Measurements from ENCODE around the gene TMLHE. TPM values are rescaled to one million over a fixed set of nuclear protein-coding genes. Genes with fewer than 3 reads are reported as not detected.
"Not testable (repeated sequence)": the region's sequence is repeated elsewhere in the genome, so short reads cannot be mapped to it uniquely, and the experiment has no call there.

Gene TMLHE, protein sequence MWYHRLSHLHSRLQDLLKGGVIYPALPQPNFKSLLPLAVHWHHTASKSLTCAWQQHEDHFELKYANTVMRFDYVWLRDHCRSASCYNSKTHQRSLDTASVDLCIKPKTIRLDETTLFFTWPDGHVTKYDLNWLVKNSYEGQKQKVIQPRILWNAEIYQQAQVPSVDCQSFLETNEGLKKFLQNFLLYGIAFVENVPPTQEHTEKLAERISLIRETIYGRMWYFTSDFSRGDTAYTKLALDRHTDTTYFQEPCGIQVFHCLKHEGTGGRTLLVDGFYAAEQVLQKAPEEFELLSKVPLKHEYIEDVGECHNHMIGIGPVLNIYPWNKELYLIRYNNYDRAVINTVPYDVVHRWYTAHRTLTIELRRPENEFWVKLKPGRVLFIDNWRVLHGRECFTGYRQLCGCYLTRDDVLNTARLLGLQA
- total RNA-seq, result 11.2 and 11.5 TPM in 2 replicates

DNA sequence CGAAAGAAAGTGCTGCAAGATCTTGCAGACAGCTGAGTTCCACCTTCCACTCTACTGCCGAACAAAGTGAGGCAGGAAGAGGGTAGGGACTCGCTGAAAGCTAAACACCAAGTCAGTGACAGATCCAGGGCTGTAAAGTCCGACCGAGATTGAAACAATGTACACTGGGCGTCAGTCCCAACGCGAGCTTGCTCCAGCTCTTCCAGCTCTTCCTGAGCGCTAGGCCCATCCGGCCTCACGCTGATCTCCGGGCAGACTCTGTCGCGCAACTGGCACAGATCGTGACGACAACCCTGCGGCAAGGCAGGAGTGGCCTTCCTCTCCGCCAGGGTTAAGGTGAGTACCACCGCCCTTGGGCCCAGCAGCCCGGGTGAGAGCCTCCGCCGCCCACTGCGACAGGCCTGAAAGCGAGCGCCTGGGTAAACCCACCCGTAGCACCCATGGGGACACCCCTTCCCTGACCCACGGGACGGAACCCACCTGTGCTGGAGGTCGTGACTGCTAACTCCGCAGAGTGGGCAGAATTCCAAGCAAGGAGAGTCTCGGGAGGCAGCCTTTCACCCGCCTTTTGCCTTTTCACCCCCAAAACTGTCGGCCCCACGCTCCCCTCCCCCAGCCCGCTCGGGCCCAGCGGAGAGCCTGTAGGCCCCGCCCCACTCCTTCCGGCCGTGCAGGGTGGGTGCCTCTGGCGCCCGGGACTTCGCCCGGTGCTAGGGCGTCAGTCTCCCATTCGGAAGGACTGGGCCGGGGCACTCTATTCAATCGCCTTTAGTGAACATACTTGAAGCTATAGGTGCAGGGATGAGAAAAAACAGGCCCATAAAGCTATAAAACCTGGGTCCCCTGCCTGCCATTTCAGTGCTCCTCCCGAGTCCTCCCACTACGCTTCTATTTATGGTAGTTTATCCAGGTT is at the start of gene TMLHE, which contains the start of gene SPRY3:
Gene TMLHE, minus strand, starts transcription at position 641 of the 913 bp plus-strand sequence. CDS start 67,676 bp downstream, outside the sequence.
Gene SPRY3, plus strand, starts transcription at position 275 of the 913 bp plus-strand sequence.
- DNase-seq, result peak; percentile 63

DNA sequence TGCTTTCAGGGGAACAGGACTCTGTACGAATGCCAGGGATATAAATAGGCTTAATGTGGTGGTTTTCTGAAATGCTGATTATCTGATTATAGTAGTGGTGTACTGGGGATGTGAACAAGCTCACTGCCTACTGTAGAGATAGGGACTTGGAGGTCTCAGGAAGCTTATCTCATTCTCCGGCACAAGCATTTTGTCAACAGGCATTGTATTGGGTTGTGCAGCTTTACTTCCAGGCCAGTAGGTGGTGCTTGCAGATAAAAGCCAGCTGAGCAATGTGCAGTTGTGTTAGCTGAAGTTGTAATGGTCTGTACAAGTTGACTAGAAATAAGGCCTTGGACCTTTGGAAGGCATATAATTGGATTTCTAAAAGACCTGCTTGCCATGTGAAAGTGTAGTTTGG is 49.5 kb upstream of the TMLHE start:
- DNase-seq, result peak; percentile 5

DNA sequence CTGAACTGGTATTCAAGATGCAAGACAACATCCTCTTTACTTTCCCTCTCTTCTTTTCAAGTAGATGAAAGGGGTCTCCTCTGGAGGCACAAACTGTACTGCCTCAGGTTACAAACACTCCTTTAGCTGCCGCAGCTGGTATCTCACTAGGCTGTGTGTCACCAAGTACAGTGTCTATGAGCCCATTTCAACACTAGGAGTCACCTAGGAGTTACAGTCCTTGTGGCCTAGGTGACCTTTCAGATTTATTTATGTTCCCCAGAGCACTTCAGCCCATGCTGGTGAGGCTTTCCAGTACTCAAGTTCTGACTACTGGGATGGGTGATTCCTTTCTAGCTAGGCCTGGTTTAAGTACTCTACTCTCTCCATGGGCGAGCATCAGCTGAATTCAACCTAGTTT is 32.4 kb upstream of the TMLHE start:
- no peak for DNase-seq

DNA sequence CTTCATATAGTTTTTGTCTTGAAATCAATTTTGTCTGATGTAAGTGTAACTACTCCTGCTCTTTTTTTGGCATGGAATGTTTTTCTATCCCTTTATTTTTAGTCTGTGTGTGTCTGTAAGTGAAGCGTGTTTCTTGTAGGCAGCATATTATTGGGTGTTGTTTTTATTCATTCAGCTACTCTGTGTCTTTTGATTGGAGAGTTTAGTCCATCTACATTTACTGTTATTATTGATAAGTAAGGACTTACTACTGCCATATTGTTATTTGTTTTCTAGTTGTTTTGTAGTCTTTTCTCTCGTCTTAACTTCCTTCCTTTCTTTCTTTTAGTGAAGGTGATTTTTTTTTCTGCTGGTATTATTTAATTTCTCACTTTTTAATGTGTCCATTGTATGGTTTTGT is 30.5 kb upstream of the TMLHE start:
- DNase-seq, result no peak

DNA sequence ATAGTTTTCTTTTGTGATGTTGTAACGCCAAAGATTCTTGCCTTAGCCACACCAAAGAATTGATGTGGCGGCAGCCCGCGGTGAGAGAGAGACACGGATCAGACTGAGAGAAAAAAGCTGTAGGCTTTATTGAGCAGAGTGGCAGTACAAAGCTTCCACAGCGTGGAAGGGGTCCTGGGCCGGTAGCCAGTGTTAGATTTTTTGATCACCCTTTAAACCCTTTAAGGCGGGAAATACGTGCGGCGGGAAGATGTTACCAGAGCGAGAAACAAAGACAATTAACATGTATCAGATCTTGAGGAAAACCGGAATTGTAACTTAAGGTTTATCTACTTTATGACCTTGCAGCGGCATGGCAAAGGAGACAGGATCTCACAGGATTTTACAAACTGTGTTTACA is 28.6 kb upstream of the TMLHE start:
- not testable (repeated sequence) for DNase-seq

DNA sequence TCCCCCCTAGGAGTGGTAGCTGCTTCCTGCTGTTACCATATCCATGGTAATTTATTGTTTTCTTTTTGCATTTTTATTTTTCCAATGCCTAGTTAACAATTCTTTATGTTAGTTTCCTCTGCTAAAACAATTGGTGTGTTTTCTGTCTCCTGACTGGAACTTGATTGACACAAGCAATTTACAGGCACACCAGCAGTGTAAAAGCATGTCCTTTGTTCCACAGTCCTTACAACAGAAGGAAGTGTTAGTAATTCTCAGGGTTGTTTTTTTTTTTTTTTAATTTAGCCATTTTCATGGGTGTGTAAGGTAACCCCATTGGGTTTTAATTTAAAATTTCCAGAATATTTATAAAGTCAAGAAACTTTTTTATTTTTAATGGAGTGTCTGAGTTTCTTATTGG is 25.0 kb upstream of the TMLHE start:
- peak; percentile 37 for DNase-seq

DNA sequence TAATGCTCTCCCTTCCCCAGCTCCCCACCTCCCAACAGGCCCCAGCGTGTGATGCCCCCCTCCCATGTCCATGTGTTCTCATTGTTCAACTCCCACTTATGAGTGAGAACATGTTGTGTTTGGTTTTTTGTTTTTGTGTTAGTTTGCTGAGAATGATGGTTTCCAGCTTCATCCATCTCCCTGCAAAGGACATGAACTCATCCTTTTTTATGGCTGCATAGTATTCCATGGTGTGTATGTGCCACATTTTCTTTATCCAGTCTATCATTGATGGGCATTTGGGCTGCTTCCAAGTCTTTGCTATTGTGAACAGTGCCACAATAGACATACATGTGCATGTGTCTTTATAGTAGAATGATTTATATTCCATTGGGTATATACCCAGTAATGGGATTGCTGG is 22.3 kb upstream of the TMLHE start:
- DNase-seq, result not testable (repeated sequence)

DNA sequence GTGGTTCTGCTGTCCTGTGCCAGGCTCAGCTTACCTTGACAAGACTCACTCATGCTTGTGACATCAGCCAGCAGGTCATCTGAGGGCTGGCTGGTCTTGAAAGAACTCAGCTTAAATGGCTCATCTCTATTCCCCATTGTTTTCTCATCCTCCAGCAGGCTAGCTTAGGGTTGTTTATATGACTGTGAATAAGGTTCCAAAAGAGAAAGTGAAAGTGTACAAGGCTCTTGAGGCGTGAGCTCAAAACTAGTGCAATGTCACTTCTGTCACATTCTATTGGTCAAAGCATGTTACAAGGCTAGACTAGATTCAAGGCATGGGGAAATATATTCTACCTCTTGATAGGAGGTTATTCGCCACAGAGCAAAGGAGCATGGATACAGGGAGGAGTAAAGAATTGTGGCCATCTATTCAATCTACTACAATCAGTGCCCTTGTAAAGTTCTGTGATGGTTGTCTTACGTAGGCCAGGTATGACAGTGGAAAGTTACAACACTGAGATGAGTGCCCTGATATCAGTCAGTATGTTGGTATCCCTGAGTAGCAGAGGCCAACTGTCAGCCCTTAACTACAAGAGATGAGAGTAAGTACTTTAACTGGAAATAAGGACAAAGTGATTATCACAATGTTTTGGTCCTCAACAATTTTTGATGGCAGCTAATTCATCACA is 19.8 kb upstream of the TMLHE start:
- DNase-seq, result peak; percentile 35

DNA sequence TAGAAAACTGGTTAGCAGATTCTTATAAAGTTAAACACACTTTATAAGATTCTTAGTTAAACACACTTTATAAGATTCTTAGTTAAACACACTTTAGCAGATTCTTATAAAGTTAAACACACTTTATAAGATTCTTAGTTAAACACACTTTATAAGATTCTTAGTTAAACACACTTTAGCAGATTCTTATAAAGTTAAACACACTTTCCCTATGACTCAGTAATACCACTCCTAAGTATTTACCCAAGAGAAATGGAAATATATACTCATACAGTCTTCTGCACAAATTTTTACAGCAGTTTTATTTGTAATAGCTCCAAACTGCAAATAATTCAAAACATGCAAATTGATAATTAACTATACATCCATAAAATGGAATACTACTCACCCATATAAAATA is 7.4 kb upstream of the TMLHE start:
- DNase-seq, result not testable (repeated sequence)

DNA sequence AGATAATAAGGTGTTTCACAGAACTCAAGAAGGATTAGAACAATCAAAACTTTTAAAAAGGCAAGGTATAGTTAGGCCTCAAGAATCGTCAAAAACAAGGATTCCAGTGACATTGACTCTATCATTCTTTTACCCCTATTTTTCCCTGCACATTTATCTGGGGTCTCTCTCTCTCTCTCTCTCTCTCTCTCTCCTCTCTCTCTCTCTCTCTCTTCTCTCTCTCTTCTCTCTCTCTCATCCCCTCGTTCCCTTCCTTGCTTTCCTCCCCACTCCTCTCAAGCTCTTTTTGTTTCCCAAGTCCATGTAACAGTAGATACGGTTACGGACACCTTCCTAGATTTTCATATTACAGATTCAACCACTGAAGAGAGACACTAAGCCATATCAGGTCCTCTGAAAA is 3.2 kb upstream of the TMLHE start:
- no peak for DNase-seq

DNA sequence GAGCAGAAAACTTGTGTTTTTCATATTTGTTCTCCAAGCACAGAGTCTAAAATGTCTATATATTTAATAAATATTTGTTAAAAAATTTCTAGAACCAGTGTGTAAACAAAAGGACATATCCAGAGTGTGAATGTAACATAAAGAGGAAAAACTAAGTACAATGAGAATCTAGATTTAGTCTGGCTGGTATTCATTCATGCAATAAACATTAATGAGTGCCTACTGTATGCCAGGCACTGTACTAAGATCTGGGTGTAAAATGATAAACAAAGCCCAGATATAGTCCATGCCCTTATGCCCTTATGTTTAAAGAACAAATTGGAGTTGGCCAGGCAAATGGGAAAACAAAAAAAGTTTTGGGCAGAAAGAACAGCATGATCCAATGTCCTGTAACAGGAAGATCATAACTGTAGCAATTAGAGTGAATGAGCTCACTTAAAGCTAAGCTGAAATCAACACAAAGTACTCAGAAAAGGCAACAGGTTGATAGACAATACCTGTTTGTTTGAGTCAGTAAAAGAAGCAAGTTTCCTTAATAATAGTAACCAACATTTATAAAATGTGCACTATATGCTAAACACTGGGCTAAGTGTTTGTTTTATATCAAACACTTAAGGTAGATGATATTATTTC is 1.3 kb upstream of the TMLHE start:
- DNase-seq, result no peak

DNA sequence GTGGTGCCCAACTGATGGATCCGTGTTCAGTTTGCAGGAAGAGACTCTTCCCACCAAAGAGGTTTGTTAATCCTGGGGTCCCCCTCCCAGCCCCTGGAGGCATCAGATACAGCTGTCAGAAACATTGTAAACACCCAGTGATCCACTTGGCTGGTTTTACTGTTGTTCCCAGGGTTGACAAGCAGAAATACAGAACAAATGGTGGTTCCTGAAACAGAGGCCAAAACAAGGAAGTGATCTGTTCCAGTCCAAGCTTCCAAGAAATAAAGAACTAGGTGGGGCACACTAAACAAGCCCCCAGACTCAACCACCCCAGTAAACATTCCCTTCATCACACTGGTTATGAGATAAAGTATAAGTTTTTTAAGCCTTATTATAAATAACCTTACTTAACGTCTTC is 1.4 kb downstream of the TMLHE start:
- DNase-seq, result no peak

DNA sequence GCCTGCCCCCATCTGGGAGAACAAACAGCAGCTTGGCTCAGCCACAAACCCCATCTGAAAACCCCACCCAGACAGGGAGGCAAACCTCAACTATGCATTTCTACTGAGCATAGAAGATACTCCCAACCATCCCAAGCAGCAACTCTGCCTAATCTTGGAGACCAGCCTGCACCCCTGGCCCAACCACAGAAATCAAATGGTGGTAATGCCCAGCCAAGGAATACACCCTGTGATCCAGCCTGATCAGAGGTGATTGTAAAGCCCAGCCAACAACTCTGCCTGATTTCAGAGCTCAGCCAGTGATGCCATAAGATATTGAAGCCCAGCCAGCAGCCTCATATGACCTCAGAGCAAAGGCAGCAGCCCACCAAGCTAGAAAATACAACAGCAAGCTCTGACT is 19.8 kb downstream of the TMLHE start:
- DNase-seq, result no peak

DNA sequence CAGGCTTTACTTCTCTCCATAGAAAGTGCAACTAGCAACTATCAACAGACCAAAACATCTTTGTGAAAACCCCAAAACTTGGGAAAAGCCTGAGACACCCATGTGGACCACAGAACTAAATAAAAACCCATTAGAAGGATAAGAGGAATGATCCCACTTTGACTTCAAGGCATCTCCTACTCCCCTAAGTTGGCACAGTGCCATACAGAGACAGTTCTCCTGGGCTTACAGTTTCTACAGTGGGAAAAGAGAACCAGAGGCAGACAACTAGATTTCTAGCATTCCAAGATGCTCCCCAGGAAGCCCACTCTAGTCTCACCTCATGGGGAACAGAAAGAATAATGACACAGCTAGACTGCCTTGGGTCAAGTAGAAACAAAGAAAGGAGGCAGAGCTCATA is 20.4 kb downstream of the TMLHE start:
- DNase-seq, result no peak

DNA sequence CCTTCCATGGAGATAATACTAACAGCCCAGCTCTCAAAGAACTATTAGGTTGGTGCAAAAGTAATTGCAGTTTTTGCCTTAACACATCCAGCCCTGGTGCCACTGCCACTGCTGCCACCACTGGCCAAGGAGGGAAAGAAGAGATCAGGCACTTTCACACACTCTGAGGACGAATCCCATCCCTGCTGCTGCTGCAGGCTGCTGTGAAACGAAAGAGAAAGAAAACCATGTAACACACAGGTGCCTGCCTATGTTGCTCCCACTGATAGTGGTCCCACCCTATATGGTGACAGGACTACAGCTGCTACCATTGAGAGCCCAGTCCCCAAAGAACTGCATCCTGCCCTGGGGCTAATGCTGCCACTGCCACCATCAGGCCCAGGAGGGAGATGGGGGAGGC is 35.1 kb downstream of the TMLHE start:
- no peak for DNase-seq

DNA sequence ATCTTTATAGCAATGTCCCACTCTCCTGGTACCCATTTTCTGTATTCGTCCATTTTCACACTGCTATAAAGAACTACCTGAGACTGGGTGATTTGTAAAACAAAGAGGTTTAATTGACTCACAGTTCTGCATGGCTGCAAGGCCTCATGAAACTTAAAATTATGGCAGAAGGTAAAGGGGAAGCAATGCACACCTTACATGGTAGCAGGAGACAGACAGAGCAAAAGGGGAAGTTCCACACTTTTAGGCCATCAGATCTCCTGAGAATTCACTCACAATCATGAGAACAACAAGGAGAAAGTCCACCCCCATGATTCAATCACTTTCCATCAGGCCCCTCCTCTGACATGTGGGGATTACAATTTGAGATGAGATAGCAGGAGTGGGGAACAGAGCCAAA is 49.7 kb downstream of the TMLHE start:
- no peak for DNase-seq

DNA sequence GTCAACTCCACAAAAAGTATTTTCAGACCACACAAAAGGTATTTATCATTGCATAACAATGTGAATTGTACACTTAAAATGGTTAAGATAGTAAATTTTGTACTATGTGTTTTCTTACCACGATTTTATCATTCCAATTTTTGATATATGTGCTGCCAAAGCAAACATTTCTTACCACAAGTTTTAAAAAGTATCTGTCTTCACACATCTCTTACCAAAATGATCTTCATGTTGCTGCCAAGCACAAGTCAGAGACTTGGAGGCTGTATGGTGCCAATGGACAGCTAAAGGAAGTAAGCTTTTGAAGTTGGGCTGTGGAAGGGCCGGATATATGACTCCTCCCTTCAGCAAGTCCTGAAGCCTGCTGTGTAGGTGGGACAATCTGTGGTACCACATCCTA is 67.9 kb downstream of the TMLHE start:
- DNase-seq, result no peak

DNA sequence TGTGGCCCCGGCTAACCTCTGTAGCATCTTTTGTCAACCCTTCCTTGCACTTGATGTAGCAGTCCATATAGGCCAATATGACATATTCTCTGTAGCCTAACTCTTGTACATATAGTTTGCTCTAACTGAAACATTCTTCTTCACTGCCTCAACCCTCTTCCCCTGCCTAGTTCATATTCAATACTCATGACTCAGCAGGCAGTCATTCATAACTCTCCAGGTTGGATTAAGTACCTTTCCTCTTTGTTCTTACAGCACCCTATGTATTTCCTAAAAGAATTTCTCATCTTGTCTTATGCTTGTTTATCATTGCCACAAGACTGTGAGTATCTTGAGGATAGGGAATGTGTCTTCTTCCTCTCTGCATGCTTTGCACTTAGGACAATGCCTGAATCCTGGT is 76.9 kb downstream of the TMLHE start:
- no peak for DNase-seq

DNA sequence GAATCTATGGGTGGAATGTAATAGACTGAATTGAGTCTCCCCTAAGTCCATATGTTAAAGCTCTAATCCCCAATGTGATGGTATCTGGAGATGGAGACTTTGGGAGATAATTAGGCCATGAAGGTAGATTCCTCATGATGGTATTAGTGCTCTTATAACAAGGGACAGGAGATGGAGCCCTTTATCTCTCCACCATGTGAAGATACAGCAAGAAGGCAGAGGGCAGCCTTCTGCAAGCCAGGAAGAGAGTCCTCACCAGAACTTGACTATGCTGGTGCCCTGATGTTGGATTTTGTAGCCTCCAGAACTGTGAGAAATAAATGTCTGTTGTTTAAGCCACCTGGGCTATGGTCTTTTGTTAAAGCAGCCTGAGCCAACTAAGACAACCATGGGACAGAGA is 78.0 kb downstream of the TMLHE start:
- no peak for DNase-seq

DNA sequence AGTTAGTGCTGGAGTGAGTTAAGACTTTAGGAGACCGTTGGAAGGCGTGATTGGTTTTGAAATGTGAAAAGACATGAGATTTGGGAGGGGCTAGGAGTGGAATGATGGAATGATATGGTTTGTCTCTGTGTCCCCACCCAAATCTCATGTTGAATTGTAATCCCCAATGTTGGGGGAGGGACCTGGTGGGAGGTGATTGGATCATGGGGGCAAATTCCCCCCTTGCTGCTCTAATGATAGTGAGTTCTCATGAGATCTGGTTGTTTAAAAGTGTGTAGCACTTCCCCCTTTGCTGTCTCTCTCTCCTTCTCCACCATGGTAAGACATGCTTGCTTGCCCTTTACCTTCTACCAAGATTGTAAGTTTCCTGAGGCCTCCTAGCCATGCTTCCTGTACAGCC is 85.7 kb downstream of the TMLHE start:
- DNase-seq, result not testable (repeated sequence)

DNA sequence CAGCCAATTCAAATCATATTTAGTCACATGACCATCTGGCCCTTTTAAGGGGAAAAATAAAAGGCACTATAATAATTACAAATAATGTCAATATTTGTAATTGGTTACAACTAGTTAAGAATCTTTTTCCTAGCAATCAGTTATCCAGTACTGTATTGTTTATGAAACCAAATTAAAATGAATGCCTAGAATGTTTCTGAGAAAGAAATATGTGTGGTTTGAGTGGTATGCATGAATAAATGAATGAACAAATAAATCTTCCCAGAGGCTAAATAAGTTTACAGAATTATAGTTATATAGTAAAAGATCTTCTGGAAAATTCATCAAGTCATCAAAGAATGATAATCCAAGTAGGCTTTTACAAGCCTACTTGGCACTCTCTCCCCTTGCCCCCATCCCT is 98.5 kb downstream of the TMLHE start:
- DNase-seq, result no peak

DNA sequence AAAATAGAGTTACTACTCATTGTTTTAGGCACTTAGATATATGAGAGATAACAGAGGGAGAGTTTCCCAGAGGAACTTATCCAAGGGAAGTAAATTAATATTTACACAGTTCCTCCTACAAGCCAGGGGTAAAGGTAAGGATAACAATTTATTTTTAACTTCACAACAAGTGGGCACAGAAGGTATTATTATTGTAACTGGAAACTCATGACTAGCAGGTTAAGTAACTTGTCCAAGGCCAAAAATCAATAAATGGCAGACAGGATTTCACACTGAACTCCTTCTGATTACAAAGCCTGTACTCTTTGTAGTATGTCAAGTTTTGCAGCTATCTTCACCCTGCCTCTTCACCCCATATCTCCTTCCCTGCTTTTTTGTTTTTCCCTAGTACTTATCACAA is 107.5 kb downstream of the TMLHE start:
- no peak for DNase-seq

DNA sequence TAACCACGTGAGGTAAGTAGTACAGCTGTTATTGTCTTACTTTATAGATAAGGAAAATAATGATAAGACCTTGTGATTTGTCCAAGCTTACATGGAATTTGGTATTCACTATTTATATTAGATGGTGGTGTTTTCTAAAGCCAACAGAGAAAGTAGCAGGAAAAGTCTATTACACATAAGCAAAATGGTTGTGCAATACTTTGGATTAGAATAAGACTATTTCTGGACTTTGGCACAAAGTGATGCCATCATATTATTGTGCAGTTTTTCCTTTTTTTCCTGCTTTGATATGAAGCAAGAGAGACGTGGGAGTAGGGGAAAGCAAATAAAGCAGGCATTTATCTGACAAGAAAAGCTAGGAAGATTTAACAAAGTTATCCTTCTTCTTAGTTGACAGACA is 117.6 kb downstream of the TMLHE start:
- DNase-seq, result not testable (repeated sequence)

Measured in dermis blood vessel endothelial cell (primary cell).